Measurements from ENCODE around the gene ABCD1.
"Not testable (repeated sequence)": the region's sequence is repeated elsewhere in the genome, so short reads cannot be mapped to it uniquely, and the experiment has no call there.

- TF ChIP-seq CTCF, EP300, POLR2A (IDR thresholded peaks at IDR 0.05): not testable (repeated sequence)
Observed at GRCh38 chrX:153683486-153683885, 41.2 kb upstream of the ABCD1 start.

Measured in tibial nerve (tissue), 4 donors.